GM18517 (cell line): ENCODE measurements around the gene NID1.
"Not testable (repeated sequence)": the region's sequence is repeated elsewhere in the genome, so short reads cannot be mapped to it uniquely, and the experiment has no call there.

ENCODE experiments used
- ATAC-seq: cut with Tn5 transposase; IDR thresholded peaks from one replicate; pipeline ENCODE4 v1.9.1; 2021; ENCODE audit warnings: mild to moderate bottlenecking, moderate library complexity; ENCODE audit not compliant: unreplicated experiment

NID1 gene

DNA sequence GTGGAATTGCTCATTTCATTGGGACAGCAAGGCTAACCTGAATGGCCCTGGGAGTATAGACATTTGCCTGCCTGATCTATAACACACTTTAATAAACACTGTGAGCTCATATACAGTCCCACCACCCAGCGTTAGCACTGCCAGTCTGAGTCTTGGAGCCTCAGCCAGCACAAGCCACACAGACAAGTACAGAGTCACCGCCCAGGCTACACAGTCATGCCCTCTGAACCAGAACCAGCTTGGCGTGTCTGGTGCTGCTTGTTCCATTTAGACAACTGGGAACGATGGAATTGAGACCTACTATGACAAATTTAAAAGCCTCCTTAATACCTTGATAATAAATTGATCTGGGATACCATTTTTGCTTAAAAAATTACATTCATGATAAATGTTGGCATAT, 31.6 kb downstream of the NID1 start:
- no peak for ATAC-seq

- no peak for ATAC-seq
These were observed 34.4 kb downstream of the NID1 start for GRCh38 chr1:236030534-236030933.

DNA sequence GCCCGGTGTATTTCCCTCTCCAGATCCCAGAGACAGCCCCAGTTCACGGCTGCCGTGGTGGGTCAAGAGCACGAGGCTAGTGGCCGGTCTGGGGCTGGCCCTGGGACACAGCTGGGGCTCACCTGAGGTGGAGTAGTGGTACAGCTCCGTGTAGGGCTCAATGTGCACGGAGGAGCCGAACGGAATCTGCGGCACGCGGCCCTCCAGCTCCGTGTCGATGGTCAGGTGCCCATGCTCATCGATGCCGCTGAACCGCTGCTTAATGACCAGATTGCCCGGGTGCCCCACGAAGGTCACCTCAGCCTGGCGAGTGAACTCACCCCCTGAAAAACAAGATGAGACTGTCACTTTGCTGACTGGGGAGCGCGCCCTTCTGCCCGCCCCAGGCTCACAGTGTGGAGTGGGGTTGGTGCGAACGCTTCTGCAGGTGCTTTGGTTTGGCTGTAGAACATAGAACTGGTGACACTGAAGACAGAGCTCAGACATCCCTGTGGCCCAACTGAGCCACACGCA, 35.4 kb downstream of the NID1 start:
- ATAC-seq: no peak

- ATAC-seq: no peak
These were observed 37.8 kb downstream of the NID1 start for GRCh38 chr1:236027104-236027503.

- ATAC-seq: no peak
These were observed 39.1 kb downstream of the NID1 start for GRCh38 chr1:236025836-236026235.

- ATAC-seq: no peak
These were observed 40.2 kb downstream of the NID1 start for GRCh38 chr1:236024641-236025040.

DNA sequence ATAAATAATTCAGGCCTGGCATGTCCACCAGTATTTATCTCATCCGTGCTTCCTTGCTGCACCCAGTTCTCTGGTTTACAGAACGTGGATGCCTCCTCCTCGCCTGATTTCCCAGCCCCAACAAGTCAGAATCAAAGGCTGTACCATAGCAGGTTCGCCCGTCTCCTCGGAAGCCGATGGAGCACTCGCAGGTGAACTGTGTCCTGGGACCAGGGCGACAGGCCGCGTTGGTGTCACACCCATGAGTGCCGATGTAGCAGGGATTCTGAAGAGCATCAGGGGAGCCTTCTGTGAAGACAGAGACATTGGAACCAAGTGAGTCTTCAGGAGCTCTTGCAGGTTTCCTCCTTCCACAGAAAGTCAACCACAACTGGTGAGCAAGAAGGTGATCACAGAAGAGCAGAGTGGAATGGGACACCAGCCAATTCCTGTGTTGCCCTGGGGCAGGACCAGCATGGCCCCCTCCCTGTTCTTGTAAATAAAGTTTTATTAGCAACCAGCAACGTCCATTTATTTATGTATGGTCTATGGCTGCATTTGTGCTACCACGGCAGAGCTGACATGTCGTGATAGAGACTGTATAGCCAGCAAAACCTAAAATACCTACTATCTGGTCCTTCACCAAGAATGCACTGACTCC, 40.8 kb downstream of the NID1 start:
- no peak for ATAC-seq

DNA sequence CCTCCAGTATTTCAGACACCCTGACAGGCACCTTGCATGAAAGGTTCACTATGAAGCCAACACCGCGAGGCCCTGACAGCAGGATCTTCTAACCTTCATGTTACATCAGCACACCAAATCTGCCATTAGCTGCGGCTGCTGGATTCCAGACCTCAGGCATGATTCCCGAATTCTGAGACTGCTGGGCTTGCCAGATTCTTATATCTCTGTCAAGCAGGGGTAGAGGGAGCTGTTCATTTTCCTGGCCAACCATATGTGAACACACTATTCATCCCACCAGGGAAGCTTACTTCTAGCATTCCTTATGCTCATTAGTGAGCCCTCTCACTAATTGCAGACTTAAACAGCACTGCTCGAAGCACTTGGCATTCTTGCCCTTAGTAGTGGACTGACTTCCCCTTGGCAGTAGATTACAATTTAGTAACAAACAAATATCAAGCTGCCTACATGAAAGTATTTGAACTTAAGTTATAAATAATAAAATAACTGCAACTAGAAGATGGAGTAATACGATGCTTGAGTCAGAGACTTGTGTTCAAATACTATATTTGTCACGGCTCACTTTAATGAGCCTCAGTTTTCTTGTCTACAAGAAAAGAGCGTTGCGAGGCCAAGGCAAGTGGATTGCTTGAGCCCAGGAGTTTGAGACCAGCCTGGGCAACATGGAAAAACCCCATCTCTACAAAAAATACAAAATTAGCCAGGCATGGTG, 43.3 kb downstream of the NID1 start:
- no peak for ATAC-seq

GRCh38 chr1:236020359-236021219, 44.3 kb downstream of the NID1 start:
- ATAC-seq: no peak

DNA sequence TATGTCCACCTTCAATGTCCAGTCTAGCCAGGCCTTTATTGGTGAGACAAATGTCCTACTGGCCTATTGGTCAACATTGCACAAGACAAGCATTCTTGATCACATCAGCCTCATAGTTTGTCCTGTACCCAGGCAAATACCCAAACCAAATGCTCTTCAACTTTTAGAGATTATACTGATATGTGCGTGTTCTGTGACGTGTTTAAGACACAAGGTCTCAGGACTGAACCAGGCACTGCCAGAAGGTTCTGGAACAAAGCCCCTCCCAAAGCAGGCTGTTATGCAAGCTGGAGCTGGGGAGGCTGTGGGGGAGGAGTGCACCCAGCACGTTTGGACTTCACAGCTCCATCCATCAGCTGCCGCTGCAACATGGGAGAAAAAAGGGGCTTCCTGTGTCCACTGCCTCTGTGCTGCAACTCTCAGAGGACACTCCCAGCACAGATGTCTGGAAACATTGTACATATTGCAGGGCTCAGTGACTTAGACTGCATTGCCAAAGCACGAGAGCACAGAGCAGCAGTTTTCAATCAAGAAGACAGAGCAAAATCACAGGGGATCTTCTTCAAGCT, 45.9 kb downstream of the NID1 start:
- ATAC-seq: no peak

GRCh38 chr1:236016782-236017400, 48.0 kb downstream of the NID1 start:
- no peak for ATAC-seq

DNA sequence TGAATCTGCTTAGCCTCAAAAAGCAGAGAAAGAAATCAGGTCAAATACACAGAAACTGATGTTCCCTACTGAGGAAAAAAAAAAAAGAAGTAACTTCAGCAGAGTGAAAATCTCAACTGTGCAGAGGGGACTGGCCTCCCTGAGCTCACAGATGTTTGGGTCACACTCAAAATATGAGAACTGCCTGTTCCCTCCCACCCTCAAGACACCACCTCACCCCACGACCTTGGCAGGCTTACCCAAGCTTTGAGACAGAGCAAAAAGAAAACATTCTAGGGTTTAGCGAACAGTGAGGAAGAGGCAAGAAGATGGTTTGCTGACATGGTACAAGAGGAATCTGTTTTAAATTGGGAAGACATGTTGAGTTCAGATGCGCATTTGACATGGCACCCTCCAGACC, 48.8 kb downstream of the NID1 start:
- ATAC-seq: no peak

GRCh38 chr1:236015539-236015938, 49.4 kb downstream of the NID1 start:
- ATAC-seq: no peak

GRCh38 chr1:236013330-236013729, 51.6 kb downstream of the NID1 start:
- ATAC-seq: no peak

- ATAC-seq: no peak
These were observed 53.2 kb downstream of the NID1 start for GRCh38 chr1:236011641-236012040.

- no peak for ATAC-seq
These were observed 54.4 kb downstream of the NID1 start for GRCh38 chr1:236010443-236010842.

- ATAC-seq: no peak
These were observed 55.0 kb downstream of the NID1 start for GRCh38 chr1:236009857-236010256.

DNA sequence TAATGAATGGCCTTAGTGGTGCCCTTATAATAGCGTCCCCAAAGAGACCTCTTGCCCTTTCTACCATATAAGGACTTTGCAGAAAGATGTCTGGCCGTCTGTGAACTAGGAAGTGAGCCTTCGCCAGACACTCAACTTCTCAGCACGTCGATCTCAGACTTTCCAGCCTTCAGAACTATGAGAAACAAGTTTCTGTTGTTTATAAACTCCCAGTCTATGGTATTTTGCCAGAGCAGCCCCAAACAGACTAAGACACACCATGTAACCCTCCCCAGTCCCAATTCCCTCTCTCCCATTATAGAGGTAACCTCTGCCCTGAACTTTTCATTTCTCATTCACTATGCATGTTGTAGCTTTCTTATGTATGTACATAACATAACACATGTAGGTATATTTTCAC, 55.7 kb downstream of the NID1 start:
- no peak for ATAC-seq

- no peak for ATAC-seq
These were observed 57.1 kb downstream of the NID1 start for GRCh38 chr1:236007781-236008180.

GRCh38 chr1:236003058-236003457, 61.8 kb downstream of the NID1 start:
- not testable (repeated sequence) for ATAC-seq

DNA sequence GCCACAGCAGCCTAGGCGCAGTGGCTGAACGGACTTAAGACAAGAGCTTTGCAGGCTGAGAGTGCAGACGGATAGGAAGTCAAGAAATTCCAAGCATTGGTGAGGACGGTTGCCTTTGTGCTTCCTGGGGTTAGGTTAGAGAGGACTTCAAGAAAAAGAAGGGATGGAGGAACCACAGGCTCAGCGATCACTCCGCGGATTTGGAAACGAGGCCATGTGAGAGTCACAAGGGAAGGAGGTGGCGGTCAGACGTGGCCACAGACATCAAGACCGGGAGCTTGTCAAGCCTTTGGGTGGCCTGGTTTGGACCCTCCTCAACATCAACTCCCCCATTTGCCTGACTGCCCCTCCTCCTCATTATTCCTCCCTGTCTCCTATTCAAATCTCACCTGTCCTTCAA, 62.3 kb downstream of the NID1 start:
- ATAC-seq: no peak
